Measurements from ENCODE around the gene TTYH3.
"Not testable (repeated sequence)": the region's sequence is repeated elsewhere in the genome, so short reads cannot be mapped to it uniquely, and the experiment has no call there.

TTYH3 gene

DNA sequence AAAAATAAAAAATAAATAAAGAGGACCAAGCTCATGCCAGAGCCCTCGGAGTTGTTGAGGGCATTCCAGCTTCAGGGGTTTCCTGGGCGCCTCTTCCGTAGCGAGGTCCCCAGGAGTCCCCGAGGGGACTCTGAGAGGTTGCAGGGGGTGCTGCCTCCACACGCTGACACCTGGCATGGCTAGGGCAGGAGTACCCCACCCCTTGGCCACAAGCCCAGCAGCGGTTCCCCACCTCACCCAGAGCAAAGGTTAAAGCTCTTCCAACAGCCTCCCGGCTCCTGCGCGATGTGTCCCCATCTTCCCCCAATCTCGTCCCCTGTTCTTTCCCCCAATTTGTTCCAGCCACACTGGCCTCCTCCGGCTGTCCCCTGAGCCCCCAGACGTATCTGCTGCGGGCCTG lies 60.8 kb downstream of the TTYH3 start:
- Histone ChIP-seq H3K36me3 (ENCODE audit: insufficient read depth) (no peaks in the 10 kb centered on the region), H3K4me1 (ENCODE audit: low read depth, poor library complexity, severe bottlenecking) (peaks cover 30% of the 10 kb centered on the region), H4K20me1 (ENCODE audit: insufficient read depth) (no peaks in the 10 kb centered on the region), H3K27me3 (ENCODE audit: insufficient read depth, low read depth) (peaks cover 10% of the 10 kb centered on the region; the same call in 1 of the 2 replicates), H3K9ac (no peak overlapping the region), H2AFZ (ENCODE audit: low read depth) (no peak overlapping the region), H3K4me2 (no peak overlapping the region), H3K4me3 (IDR thresholded peaks at IDR 0.05; ENCODE audit: insufficient read depth, low read depth, low read length) (no peak overlapping the region), H3K27ac (no peak overlapping the region), H3K79me2 (ENCODE audit: insufficient read depth, low read depth) (no peaks in the 10 kb centered on the region)
- no peak for TF ChIP-seq CTCF (conservative IDR thresholded peaks at IDR 0.05; ENCODE audit: low read depth, low read length)

- H2AFZ ChIP-seq (ENCODE audit: low read depth); H3K27me3 ChIP-seq (ENCODE audit: insufficient read depth, low read depth); H3K4me3 ChIP-seq (IDR thresholded peaks at IDR 0.05; ENCODE audit: insufficient read depth, low read depth, low read length); H4K20me1 ChIP-seq (ENCODE audit: insufficient read depth); H3K36me3 ChIP-seq (ENCODE audit: insufficient read depth); H3K4me2 ChIP-seq; H3K9ac ChIP-seq; H3K79me2 ChIP-seq (ENCODE audit: insufficient read depth, low read depth); H3K27ac ChIP-seq: not testable (repeated sequence)
- H3K4me1 ChIP-seq (ENCODE audit: low read depth, poor library complexity, severe bottlenecking), result peaks cover 38% of the 10 kb centered on the region
Observed at GRCh38 chr7:2693420-2694121, 61.8 kb downstream of the TTYH3 start.

DNA sequence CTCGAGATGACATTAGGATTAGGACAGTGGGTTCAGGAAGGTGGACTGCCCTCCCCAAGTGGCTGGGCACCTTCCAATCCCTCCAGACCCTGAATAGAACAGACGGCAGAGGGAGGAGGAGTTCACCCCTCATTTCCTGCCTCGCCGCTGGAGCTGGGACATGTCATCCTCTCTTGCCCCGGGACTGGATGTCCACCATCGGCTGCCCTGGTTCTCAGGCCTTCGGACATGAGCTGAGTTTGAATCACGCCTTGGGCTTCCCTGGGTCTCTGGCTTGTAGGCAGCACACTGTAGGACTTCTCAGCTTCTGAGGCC lies 62.3 kb downstream of the TTYH3 start:
- peaks cover 38% of the 10 kb centered on the region for H3K4me1 ChIP-seq (ENCODE audit: low read depth, poor library complexity, severe bottlenecking)
- not testable (repeated sequence) for H3K4me3 ChIP-seq (IDR thresholded peaks at IDR 0.05; ENCODE audit: insufficient read depth, low read depth, low read length); H4K20me1 ChIP-seq (ENCODE audit: insufficient read depth); H2AFZ ChIP-seq (ENCODE audit: low read depth); H3K4me2 ChIP-seq; H3K27me3 ChIP-seq (ENCODE audit: insufficient read depth, low read depth); H3K9ac ChIP-seq; H3K79me2 ChIP-seq (ENCODE audit: insufficient read depth, low read depth); H3K36me3 ChIP-seq (ENCODE audit: insufficient read depth); H3K27ac ChIP-seq

GRCh38 chr7:2698581-2699288 lies 66.9 kb downstream of the TTYH3 start:
- TF ChIP-seq CTCF (conservative IDR thresholded peaks at IDR 0.05; ENCODE audit: low read depth, low read length), result no peak
- Histone ChIP-seq H3K27me3 (ENCODE audit: insufficient read depth, low read depth) (no peaks in the 10 kb centered on the region), H3K4me1 (ENCODE audit: low read depth, poor library complexity, severe bottlenecking) (peaks cover 27% of the 10 kb centered on the region), H3K79me2 (ENCODE audit: insufficient read depth, low read depth) (no peaks in the 10 kb centered on the region), H3K27ac (peak overlapping the region; percentile 59), H4K20me1 (ENCODE audit: insufficient read depth) (no peaks in the 10 kb centered on the region), H3K4me3 (IDR thresholded peaks at IDR 0.05; ENCODE audit: insufficient read depth, low read depth, low read length) (no peak overlapping the region), H3K36me3 (ENCODE audit: insufficient read depth) (no peaks in the 10 kb centered on the region), H3K4me2 (peak overlapping the region; percentile 88), H2AFZ (ENCODE audit: low read depth) (peak overlapping the region; percentile 72; the same call in 1 of the 2 replicates), H3K9ac (peak overlapping the region; percentile 53; the same call in 1 of the 2 replicates)

GRCh38 chr7:2699289-2699620 lies 67.5 kb downstream of the TTYH3 start:
- Histone ChIP-seq H3K4me3 (IDR thresholded peaks at IDR 0.05; ENCODE audit: insufficient read depth, low read depth, low read length) (no peak overlapping the region), H3K4me1 (ENCODE audit: low read depth, poor library complexity, severe bottlenecking) (peaks cover 27% of the 10 kb centered on the region), H3K27me3 (ENCODE audit: insufficient read depth, low read depth) (no peaks in the 10 kb centered on the region), H3K4me2 (peak overlapping the region; percentile 88), H4K20me1 (ENCODE audit: insufficient read depth) (no peaks in the 10 kb centered on the region), H3K79me2 (ENCODE audit: insufficient read depth, low read depth) (no peaks in the 10 kb centered on the region), H3K27ac (peak overlapping the region; percentile 59), H3K36me3 (ENCODE audit: insufficient read depth) (no peaks in the 10 kb centered on the region), H2AFZ (ENCODE audit: low read depth) (peak overlapping the region; percentile 72; the same call in 1 of the 2 replicates), H3K9ac (peak overlapping the region; percentile 53)
- TF ChIP-seq CTCF (conservative IDR thresholded peaks at IDR 0.05; ENCODE audit: low read depth, low read length), result no peak
